NCI-H2227 (cell line): ENCODE measurements around the gene PRLR.

Experiments used
- DNase-seq: peaks from one replicate; lab custom pipeline; 2025; ENCODE audit not compliant: unreplicated experiment; lab: John Stamatoyannopoulos, UW

The PRLR gene

GRCh38 chr5:35009657-35010056, 220.6 kb downstream of the PRLR start:
- DNase-seq: no peak

- DNase-seq: no peak
Observed at GRCh38 chr5:35009019-35009418, 221.3 kb downstream of the PRLR start.

GRCh38 chr5:35004771-35005170, 225.5 kb downstream of the PRLR start:
- DNase-seq: no peak

GRCh38 chr5:35004200-35004599, 226.1 kb downstream of the PRLR start:
- no peak for DNase-seq

DNA sequence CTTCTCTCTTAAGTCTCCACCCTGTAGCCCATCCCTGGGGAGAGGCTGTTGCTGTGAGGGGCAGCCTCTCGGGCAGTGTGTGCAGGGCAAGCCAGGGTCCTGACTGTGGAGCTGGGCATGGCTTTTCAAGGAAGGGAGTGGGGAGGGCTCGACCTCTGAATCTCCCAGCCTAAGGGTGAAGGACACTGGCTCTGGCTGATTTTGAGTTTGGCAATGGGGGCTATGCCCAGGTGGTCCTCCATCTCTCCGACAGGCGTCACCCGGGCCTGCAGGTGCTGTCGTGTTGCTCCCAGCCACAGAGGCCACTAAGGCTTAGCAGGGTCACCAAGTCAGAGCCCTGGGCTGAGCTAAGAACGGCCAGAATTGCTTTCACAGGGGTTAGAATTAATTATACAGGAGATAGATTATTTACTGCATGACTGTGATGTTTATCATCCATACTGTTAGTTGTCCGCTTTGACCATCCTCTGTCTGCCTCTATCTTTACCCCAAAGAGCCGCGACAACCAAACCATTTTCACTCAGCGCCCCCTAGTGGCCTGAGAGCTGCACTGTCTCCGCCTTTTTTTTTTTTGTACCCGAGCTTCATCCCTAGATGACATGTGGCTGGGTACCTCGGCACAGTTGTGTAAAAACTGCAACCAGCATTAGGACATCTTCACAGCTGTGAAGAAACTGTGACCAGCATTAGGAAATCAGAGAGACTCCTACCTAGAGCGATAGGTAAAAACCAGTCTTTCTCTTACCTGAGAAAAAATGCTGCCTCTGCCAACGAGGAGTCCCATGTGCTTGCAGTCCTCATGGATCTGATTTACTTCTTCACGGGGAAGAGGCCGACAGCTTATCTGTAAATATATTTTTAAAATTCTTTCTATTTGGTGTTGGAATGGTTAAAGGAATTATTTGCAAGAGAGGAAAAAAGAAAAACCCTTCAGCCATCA, 227.0 kb downstream of the PRLR start:
- peak; percentile 81 for DNase-seq

DNA sequence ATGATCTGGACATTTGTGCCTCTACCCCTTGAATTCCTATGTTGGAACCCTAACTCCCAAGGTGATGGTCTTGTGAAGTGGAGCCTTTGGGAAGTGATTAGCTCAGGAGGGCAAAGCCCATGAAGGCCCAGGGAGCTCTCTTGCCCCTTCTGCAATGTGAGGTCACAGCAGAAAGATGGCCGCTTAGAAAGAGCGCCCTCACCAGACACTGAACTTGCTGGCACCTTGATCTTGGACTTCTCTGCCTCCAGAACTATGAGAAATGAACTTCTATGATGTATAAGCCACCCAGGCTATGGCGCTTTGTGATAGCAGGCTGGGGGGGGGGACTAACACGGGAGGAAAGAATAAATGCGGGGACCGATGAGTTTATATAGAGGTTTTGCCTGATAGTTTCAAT, 227.8 kb downstream of the PRLR start:
- DNase-seq: no peak

GRCh38 chr5:35001842-35002241, 228.4 kb downstream of the PRLR start:
- DNase-seq: no peak
